HG03025 (cell line): ENCODE data around the gene P4HTM.

Experiments used
- ATAC-seq: cut with Tn5 transposase; IDR thresholded peaks from one replicate; pipeline ENCODE4 v1.9.1; 2021; ENCODE audit warnings: mild to moderate bottlenecking, moderate library complexity; ENCODE audit not compliant: unreplicated experiment, low FRiP score

Gene P4HTM

DNA sequence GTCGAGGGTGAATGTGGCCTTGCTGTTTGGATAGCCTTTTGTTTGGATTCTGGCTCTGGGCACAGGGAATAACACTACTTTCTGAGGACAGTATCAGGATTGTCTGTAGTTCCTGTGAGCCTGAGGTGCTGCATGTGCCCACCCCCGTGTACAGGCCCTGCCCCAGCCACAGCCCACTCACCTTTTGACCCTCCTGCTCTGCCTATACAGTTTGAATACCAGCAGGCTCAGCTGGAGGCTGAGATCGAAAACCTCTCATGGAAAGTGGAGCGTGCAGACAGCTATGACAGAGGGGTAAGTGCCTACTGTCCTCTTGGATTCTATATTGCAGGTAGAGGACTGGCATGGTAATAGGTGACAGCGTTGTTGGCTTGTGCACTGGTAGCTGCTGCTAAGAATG lies 7.4 kb upstream of the P4HTM start:
- ATAC-seq: no peak

DNA sequence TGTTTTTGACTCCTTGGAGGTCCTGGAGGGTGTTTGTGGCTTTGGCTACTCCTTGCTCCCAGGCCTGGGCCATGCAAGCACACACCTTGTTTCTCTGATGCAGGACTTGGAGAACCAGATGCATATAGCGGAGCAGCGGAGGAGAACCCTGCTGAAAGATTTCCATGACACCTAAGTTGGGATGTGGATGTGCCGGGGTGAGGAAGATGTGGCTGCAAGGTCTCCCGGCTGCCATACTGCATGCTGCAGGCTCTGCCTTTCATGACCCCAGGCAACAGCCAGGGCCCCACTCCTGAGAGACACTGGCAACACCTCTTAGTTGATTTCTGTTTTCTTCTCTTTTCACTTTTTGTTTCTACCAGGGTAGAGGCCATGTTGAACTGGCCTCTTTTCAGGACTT lies 6.9 kb upstream of the P4HTM start:
- ATAC-seq: no peak

DNA sequence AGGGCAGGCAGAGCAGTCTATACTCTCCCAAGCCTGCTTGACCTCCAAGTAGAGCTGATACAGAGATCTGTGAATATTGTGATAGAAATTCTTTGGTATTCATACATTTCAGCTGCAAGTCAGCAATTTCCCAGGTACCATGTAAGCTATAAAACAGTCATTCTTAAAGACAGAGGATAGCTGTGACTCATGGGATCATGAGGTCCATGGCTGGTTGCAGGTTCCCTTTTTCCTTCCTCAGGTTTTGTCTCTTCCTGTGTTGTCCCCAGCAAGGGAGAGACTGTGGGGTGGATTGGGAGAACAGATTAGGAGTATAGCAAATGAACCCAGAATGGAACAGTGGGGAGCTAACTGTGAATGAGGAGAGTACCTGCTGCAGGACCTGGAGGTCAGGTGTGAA lies 5.4 kb upstream of the P4HTM start:
- no peak for ATAC-seq

DNA sequence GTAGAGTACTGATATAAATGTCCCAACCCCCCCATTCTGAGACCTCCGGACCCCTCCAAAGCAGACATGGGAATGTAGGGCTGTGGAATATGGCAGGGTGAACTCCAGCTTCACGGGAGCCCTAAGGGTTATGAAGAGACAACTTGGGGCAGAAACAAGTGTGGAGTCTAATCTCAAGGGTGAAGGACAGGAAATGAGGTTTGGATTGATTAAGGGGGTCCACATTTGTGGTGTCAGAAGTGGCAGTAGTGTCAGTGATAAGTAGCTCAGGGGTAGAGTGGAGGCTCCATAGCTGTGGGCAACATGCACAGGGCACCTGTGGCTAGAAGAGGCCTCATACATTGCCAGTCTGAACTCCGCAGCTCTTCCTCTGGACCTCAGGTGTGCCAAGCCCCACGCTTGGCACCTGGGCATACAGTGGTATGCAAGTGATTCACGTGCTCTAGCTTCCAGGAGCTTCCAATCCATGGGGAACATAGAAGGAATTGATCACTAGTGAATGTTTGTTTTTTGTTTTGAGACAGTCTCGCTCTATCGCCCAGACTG lies 4.1 kb upstream of the P4HTM start:
- ATAC-seq: no peak

DNA sequence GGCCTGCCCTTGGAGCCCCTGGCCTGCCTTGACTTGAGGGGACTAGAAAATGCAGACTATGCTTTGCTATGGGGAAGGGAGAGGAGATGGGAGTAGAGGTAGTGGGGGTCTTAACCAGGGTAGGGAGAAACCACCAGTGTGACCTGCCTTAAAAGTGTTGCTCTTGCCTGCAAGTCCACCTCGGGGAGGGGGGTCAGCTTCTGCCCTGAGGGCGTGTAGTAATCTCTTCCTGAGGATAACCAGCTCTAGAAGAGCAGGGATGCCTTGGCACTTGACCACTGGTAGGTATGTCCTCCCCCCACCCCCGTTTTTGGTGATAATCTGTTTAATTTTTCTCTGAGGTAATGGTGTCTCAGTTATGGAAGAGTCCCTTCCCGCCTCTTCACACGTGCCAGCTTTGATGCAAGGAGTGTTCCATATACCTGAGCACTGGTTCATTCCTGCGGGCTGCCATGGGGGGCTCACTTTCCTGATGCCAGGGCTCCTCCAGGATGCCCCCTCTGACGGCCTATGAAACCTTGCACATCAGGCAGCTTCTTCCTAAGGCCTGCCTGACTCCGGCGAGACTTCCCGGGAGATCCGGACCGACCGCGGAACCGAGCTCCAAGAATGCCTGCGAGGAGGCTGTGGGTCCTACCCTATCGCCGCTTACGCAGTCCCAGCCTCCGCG lies 780 bp upstream of the P4HTM start:
- no peak for ATAC-seq

DNA sequence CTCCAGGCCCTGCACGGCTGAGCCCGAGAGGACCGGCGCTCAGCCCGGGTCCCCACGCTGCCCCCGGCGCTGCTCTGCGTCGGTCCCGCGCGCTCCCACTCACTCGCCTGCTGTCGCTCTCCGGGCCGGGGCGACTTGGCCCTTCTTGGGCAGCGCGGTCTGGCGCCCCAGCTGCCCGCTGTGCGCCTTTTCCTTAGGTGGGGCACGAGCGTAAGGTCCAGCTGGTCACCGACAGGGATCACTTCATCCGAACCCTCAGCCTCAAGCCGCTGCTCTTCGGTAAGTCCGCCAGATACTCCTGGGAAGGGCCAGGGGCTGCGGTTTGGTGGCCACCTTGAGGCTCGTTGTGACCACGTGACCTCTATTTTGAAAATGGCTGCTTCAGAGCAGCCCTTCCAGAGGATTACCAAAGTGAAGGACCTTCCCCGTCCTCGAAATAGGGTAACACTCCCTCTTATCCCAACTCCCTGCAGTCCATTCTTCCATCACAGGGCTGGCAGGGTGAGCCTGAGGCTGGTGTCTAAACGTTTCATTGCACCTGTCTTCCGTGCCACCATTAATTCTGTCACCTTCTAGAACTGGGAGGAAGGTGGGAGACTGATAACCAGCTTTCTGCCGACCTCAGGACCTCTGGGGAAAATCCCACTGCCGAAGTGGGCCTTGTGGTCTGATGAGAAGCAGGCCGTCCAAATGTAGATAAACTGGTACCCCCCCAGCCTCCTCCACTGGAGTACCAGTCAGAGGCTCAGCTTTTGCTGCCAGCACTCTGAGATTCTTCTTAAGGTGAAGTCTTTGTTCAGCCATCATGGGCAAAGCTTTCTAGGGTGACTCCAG lies 812 bp downstream of the P4HTM start:
- ATAC-seq: no peak

DNA sequence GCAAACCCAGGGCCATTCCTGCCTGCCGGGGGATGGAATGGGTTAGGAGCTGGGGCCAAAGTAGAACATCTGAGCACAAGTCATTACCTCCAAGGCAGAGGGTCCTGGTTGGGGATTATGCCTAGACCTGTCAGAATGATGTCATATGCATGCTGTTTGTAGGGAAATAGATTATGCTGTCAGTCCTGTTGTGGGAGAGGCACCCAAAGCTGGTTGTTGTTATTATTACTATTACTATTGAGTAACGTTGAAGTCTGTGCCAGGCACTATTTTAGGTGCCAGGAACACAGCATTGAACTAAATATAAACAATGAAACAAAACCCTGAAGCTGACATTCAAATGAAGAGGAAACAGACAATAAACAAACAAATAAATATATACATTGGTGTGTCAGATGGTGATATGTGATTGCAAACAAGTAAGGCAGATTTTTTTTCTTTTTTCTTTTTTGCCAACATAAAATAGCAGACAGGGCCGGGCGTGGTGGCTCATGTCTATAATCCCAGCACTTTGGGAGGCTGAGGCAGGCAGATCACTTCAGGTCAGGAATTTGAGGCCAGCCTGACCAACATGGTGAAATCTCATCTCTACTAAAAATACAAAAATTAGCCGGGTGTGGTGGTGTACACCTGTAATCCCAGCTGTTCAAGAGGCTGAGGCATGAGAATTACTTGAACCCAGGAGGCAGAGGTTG lies 2.0 kb downstream of the P4HTM start:
- no peak for ATAC-seq

DNA sequence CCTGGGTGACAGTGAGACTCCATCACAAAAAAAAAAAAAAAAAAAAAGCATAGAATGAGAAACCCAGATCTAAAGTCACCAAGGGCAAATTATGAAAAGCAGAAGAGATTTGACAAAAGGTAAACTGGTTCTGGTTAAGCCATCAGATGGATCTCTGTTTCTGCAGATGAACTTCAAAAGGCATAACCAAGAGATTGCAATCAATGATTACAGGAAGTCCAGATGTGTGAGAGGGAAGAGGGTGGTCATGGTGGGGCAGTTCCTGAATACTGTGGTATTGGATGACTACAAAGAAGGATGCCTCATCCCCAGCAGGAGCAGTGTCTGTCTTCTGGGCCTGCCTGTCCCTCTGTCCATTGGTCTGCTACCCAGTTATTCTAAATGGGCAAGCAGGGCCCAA lies 3.8 kb downstream of the P4HTM start:
- no peak for ATAC-seq

DNA sequence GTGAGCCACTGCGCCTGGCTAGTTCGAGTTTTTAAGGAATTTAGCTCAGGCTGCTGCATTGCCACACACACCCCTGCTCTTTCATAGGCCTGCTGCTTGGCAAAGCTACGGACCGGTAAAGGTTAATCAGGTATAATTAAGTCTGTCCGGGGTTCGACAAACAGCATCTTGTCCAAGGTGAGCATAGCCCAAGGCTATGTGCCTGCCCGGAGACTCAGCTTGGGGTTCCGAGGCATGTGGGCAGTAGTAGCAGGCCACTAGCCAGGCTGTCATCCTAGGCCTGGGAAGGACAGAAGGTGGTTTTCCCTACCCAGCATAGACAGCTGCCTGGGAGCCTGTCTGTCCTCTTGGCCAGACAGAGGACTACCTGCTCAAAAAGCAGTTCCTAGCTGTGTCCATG lies 6.6 kb downstream of the P4HTM start:
- ATAC-seq: no peak

DNA sequence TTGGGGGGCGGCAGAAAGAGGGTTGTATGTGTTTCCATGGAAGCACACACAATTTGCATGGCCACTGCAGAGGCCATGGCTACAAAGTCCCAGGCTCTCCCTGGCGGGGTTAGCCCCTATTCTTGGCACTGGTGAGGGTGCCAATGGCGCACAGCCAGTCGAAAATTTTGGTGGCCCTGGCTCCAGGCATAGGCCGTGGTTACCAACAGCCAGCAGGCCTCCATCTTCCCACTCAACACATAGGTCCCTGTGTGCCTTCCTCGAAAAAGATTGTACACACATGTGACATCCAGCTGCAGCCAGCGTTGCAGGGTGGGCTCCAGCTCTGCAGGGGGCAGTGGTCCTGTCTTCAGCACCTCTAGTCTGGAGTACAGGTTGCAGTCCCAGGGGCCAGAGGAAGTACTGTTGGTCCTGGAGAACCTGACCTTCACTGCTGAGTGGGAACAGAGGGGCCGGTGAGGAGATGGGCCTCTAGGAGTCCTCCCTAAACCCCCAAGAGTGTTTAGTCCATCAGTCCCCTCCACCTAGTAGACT lies 7.1 kb downstream of the P4HTM start:
- ATAC-seq: no peak

DNA sequence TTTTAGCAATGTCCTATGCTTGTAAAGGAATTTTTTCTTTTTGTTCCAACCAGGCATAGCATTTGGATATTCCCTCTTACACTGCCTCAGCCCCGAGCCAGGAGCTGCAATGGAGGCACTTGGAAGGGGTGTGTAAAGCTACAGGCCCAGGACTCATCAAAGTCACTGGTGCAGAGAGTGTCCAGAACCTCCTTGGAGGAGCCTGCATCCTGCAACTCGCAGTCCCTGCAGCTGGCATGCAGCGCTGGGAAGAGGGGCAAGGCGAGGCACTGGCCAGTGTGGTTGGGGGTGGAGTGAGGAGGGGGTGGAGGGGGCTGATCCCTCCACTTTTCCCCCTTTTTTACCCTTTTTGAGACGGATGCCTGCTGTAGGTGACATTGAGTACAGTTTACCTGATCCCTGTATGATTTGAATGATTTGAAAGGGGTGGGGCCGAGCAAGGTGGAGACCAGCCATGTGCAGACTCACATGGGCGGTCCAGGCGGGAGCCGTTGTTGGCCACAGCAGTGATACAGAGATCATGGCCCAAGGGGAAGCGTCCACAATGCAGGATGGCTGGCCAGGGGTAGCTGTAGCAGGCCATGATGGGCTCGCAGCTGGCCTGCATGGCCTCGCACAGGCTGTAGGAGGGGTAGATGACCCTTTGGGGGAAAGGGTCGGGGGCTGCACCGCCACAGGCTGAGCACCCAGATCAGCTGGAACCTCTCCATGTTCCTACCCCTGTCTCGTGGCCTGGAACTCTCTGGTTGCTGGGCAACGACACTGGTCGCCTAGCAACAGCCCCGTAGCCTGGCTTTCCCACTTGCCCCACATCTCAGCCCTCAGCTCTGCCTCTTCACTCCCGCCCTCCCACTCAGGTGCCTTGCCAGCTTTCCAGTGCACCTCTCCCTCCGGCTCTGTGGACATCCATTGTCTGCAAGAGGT lies 7.9 kb downstream of the P4HTM start:
- no peak for ATAC-seq

DNA sequence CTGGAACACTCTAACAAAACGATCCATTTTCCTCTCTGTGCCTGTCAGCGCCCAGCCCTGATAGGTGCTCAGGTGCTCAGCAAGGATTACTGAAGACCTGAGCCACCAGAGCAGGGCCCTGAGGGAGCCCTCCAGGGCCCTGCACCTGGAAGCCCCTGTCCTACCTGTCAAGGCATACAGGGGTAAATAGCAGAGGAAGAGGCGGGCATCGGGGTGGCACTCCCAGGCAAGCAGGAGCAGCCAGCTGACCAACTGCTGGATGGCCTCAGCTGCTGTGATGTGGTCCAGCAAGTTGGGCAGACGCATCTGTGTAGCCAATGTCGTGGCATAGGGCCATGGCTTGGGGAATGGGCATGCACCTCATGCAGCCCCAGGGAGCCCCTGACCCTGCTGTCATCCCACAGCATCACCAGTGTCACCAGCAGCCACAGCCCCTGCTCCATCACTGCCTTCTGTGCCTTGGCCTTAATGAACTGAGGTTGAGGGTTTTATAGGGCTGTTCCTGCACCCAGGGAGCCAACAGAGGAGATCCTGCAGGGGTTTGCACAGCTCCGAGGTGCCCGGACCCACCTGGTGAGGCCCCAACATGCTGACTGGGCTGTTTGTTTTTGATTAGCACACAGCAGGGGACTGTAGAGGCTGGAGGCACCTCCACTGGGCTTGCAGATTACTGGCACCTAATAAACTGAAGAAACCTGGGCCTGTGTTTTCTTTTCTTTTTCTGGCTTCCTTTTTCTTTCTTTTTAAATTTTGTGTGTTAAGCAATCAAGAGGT lies 9.2 kb downstream of the P4HTM start:
- ATAC-seq: no peak

DNA sequence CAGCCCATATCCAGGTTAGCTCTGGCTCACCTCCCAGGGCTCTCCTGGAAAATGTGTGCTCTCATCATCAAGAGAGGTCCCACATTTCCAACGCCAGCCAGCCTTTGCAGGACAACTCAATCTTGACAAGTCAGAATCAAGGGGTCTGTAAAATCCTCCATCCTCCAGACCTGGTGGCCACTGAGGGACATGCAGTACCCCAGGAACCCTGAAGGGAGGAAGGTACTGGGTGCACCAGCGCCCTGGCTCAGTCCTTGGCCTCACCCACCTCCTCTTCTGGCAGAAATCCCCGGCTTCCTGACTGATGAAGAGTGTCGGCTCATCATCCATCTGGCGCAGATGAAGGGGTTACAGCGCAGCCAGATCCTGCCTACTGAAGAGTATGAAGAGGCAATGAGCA lies 11.1 kb downstream of the P4HTM start:
- ATAC-seq: no peak

DNA sequence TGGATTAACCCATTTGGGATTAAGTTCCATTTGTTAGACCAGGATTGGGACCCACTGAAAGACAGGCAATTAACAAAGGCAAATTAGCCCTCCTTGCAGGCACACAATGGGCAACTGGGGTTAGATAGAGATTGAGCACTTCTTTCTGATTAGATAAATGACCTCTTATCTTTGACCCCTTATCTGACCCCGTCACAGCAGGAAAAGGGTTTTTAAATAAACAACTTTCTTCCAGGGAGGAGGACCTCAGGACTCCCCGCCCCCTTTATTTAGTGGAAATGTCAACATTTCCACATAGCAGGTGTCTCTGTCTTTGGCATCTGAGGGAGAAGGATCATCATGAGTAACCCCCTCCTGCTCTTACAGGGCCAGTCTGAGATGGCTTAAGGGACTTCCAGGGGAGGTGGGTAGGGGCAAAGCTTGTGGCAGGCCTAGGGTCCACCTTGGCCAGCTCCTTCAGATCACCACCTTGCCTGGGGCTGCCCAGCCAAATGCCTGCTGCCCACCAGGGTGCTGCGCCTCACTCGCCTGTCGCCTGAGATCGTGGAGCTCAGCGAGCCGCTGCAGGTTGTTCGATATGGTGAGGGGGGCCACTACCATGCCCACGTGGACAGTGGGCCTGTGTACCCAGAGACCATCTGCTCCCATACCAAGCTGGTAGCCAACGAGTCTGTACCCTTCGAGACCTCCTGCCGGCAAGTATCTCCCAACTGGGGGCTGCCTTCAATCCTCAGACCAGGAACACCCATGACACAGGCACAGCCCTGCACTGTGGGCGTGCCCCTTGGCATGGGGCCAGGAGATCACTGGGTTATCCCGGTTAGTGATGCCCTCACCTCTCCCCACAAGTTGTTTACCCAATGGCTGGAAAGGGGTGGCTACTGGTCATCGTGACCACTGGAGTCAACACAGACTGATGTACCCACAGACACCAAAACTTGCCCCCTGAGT lies 14.6 kb downstream of the P4HTM start:
- ATAC-seq: no peak

DNA sequence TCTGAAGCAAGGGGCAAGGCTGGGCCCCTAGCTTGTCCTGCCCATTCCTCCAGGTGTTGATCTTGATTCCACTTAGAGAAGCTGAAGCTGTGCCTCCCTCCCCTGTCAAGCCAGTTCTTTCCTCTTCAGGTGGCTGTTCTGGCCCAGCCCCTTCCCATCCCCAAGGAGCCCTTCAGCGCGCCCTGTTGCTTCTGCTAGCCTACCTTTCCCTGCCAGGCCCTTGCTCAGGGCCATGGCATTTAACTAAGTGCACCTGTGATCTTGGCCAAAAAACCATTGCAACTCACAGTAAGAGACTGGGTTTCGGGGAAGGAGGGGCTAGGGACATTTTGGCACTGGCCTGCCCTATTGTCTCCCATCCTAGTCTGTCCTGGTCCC lies 15.3 kb downstream of the P4HTM start:
- no peak for ATAC-seq

DNA sequence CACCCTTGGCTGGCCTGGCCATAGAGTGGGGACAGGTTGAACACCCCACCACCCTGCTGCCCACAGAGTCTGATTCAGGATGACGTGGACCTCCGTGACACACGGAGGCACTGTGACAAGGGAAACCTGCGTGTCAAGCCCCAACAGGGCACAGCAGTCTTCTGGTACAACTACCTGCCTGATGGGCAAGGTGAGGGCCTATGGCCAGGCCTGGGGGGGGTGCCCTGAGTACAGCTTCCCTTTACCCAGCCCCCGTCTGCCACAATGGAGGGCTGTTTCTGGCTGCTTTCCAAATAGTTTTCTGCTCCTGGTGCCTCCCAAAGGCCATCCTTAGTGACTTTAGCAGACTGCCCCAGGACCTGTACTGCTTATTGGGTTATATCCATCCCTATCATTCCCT lies 16.0 kb downstream of the P4HTM start:
- ATAC-seq: no peak

DNA sequence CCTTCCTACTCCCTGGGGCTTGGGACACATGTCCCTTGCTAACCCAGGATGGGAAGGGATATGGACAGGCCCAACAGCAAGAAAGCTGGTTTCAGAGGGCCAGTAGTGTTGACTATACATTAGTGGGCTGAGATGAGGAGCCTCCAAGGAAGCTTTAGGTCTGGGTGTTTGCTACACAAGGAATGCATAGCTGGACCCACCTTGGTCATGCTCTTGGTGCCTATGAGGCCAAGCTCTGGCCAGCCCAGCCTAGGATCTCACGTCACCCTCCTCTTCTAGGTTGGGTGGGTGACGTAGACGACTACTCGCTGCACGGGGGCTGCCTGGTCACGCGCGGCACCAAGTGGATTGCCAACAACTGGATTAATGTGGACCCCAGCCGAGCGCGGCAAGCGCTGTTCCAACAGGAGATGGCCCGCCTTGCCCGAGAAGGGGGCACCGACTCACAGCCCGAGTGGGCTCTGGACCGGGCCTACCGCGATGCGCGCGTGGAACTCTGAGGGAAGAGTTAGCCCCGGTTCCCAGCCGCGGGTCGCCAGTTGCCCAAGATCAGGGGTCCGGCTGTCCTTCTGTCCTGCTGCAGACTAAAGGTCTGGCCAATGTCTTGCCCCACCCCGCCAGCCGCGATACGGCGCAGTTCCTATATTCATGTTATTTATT lies 16.5 kb downstream of the P4HTM start:
- ATAC-seq: no peak
